Activated T-cell treated with anti-CD3 and anti-CD28 coated beads, Interleukin-2, amount 50 U/mL, for 72 hours (primary cell): ENCODE data around the gene SSH3. TPM values are rescaled to one million over a fixed set of nuclear protein-coding genes. Genes with fewer than 3 reads are reported as not detected.

Source experiments
- ATAC-seq, 2 donors: fragments of 150-1000 bp; cut with Tn5 transposase; replicated peaks in 1 of 2; 2 replicates each; pipeline ENCODE4 v1.10.0; 2021; ENCODE audit warnings: moderate library complexity in 2 of 2, mild to moderate bottlenecking in 1 of 2
- DNase-seq, 2 donors: peaks; one replicate each; pipeline ENCODE4 v3.0.0; 2021 to 2022; ENCODE audit warnings: mixed read lengths in 1 of 2
- H3K27ac Mint-ChIP-seq: one replicate; pipeline ENCODE4 v1.8.0; 2022; ENCODE audit warnings: mild to moderate bottlenecking, moderate library complexity, mixed read lengths
- H3K27me3 Mint-ChIP-seq: one replicate; pipeline ENCODE4 v1.8.0; 2022; ENCODE audit warnings: low read depth, mixed read lengths
- H3K36me3 Mint-ChIP-seq, 2 donors: one replicate each; pipeline ENCODE4 v1.8.0; 2022; ENCODE audit warnings: mixed read lengths in 2 of 2, mild to moderate bottlenecking in 1 of 2; ENCODE audit not compliant: insufficient read depth in 2 of 2
- H3K4me1 Mint-ChIP-seq: one replicate; pipeline ENCODE4 v1.8.0; 2022; ENCODE audit warnings: low read depth, mixed read lengths
- H3K4me3 Mint-ChIP-seq, 2 donors: one replicate each; pipeline ENCODE4 v1.8.0; 2022; ENCODE audit warnings: mild to moderate bottlenecking in 2 of 2, mixed read lengths in 2 of 2, moderate library complexity in 2 of 2
- H3K9me3 Mint-ChIP-seq, 2 donors: one replicate each; pipeline ENCODE4 v1.8.0; 2022; ENCODE audit warnings: mixed read lengths in 2 of 2
- total RNA-seq, 2 donors: library from RNA; stranded (reverse); gene quantifications; one replicate each; pipeline ENCODE4 v1.2.3, GENCODE V29; 2022

SSH3 gene
- total RNA-seq, 2 donors from 2014 or later: 13.3 to 20.3 TPM

GRCh38 chr11:67299471-67300191 is 3.7 kb upstream of the SSH3 start:
- Mint-ChIP-seq H3K4me3 (no peak overlapping the region), H3K36me3 (peaks cover 12 to 35% of the 10 kb centered on the region in 2 donors), H3K4me1 (peaks cover 19% of the 10 kb centered on the region), H3K27ac (no peak overlapping the region), H3K9me3 (peaks cover 5 to 6% of the 10 kb centered on the region in 2 donors), H3K27me3 (no peaks in the 10 kb centered on the region)
- DNase-seq (no peak), ATAC-seq (no peak)

- ATAC-seq: no peak
- H3K27me3 Mint-ChIP-seq: no peaks in the 10 kb centered on the region
- H3K36me3 Mint-ChIP-seq: peaks cover 12 to 29% of the 10 kb centered on the region in 2 donors
- DNase-seq: no peak
- peaks cover 19% of the 10 kb centered on the region for H3K4me1 Mint-ChIP-seq
- H3K9me3 Mint-ChIP-seq: peaks cover 5 to 6% of the 10 kb centered on the region in 2 donors
- H3K4me3 Mint-ChIP-seq: no peak overlapping the region
- no peak overlapping the region for H3K27ac Mint-ChIP-seq
These were observed 3.0 kb upstream of the SSH3 start for GRCh38 chr11:67300256-67300755.

- ATAC-seq: no peak
- Mint-ChIP-seq H3K4me1 (peaks cover 19% of the 10 kb centered on the region), H3K27ac (no peak overlapping the region), H3K36me3 (peaks cover 12 to 23% of the 10 kb centered on the region in 2 donors), H3K27me3 (no peaks in the 10 kb centered on the region), H3K9me3 (peaks cover 5 to 6% of the 10 kb centered on the region in 2 donors), H3K4me3 (no peak overlapping the region)
- no peak for DNase-seq
These were observed 2.5 kb upstream of the SSH3 start for GRCh38 chr11:67300756-67301312.

GRCh38 chr11:67301313-67301921 is 1.9 kb upstream of the SSH3 start:
- no peaks in the 10 kb centered on the region for H3K27me3 Mint-ChIP-seq
- H3K4me1 Mint-ChIP-seq: peaks cover 13% of the 10 kb centered on the region
- peaks cover 3% of the 10 kb centered on the region in 2 donors for H3K9me3 Mint-ChIP-seq
- H3K4me3 Mint-ChIP-seq: no peak overlapping the region
- peaks cover 7 to 18% of the 10 kb centered on the region in 2 donors for H3K36me3 Mint-ChIP-seq
- no peak for ATAC-seq
- H3K27ac Mint-ChIP-seq: no peak overlapping the region
- no peak for DNase-seq

DNA sequence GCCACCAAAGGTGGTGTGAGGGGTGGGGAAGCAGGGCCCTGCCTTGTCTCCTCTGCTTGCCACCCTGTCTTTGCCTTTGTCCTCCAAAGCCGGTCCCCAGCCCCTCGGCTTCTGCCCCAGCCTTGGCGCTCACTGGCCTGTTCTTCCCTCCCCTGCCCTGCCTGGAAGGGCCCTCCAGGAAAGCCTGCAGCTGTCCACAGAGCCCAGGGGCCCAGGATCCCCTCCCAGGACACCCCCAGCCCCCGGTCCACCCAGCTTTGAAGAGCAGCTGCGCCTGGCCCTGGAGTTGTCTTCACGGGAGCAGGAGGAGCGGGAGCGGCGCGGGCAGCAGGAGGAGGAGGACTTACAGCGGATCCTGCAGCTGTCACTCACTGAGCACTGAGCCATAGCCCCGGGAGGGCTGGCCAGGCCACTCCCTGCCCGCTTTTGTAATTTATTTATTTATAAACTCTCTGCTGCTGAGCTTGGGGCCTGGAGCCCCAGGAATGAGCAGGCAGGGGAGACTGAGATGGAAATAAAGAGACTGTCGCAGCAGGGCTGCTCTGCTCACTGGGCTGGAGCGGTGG is 1.3 kb upstream of the SSH3 start:
- no peak for ATAC-seq
- H3K27ac Mint-ChIP-seq: peak overlapping the region; percentile 63
- DNase-seq: no peak

GRCh38 chr11:67302571-67303131 is 679 bp upstream of the SSH3 start:
- ATAC-seq (peak in 1 of 2 donors; percentile 2), DNase-seq (no peak)
- H3K27ac Mint-ChIP-seq: no peak overlapping the region
- H3K27me3 Mint-ChIP-seq: no peaks in the 10 kb centered on the region
- H3K36me3 Mint-ChIP-seq: peaks cover 3 to 7% of the 10 kb centered on the region in 2 donors
- no peaks in the 10 kb centered on the region for H3K9me3 Mint-ChIP-seq
- H3K4me1 Mint-ChIP-seq: peaks cover 3% of the 10 kb centered on the region
- H3K4me3 Mint-ChIP-seq: peak overlapping the region; percentile 64 to 67

More for the DNA sequence above, 1.3 kb upstream of the SSH3 start:
- Mint-ChIP-seq H3K4me3 (peak overlapping the region; percentile 64 to 67), H3K9me3 (no peaks in the 10 kb centered on the region), H3K27me3 (no peaks in the 10 kb centered on the region), H3K4me1 (peaks cover 7% of the 10 kb centered on the region), H3K36me3 (peaks cover 3 to 11% of the 10 kb centered on the region in 2 donors)

DNA sequence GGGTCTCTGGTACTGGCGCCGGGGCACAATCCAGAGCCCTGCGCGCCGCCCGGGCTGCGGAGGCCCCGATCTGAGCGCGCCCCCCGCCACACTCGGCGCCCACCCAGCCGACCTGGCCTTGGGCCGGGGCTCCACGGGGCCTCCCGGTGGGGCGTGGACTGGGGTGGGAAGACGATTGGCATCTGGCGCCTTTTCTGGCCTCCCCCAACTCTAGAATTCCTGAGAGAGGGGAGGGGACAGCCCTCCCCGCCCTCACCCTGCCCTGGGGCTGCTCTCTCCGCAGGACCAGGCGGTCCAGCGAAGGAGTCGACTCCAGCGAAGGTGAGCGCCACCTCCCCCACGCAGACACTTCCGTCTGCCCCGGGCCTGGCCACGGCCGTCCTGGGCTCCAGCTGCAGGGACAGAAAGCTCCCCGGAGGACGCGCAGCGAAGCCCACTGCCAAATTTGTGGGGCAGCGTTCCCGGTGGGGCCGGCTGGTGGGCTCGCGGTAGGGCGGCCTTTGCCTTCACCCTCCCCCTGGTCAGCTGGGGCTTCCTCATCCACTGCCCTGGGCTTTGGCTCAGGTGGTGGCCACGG is 593 bp downstream of the SSH3 start:
- Mint-ChIP-seq H3K27me3 (no peaks in the 10 kb centered on the region), H3K4me3 (peak overlapping the region; percentile 67 to 74), H3K4me1 (no peaks in the 10 kb centered on the region), H3K9me3 (no peaks in the 10 kb centered on the region), H3K36me3 (no peaks in the 10 kb centered on the region), H3K27ac (no peak overlapping the region)
- ATAC-seq (peak; percentile 14 to 39), DNase-seq (peak in 1 of 2 donors; percentile 55)

GRCh38 chr11:67304511-67305113 is 1.3 kb downstream of the SSH3 start:
- no peak overlapping the region for H3K27ac Mint-ChIP-seq
- H3K27me3 Mint-ChIP-seq: no peaks in the 10 kb centered on the region

DNA sequence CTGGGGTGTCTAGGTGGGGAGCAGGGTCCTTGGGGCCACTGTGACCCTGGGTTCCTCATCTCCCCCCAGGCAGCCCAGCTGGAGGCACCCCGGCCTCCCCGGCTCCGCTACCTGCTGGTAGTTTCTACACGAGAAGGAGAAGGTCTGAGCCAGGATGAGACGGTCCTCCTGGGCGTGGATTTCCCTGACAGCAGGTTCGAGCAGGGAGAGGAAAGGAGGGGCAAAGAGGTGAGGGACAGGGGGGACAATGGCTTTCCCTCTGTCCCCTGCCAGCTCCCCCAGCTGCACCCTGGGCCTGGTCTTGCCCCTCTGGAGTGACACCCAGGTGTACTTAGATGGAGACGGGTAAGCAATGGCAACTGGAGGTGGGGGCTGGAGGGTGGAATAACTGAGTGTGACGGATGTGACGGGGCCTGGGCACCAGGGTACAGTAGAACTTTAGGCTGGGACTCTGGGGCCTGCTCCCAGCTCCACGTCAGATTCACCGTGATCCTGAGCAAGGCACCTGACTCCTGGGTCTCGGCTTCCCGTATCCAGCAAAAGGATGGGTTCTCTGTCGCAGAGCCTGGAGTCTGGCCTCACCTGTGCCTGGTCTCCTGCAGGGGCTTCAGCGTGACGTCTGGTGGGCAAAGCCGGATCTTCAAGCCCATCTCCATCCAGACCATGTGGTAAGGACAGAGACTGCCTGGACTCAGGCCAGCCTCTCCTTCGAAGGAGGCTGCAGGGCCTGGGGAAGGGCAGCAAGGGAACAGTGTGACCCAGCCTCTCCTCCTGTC is 3.6 kb downstream of the SSH3 start:
- H3K27me3 Mint-ChIP-seq: no peaks in the 10 kb centered on the region
- H3K36me3 Mint-ChIP-seq: no peaks in the 10 kb centered on the region
- peaks cover 7% of the 10 kb centered on the region for H3K4me1 Mint-ChIP-seq
- no peaks in the 10 kb centered on the region for H3K9me3 Mint-ChIP-seq
- H3K27ac Mint-ChIP-seq: no peak overlapping the region
- ATAC-seq: no peak
- no peak for DNase-seq
- H3K4me3 Mint-ChIP-seq: no peak overlapping the region

More at GRCh38 chr11:67304511-67305113, 1.3 kb downstream of the SSH3 start:
- no peak for ATAC-seq
- Mint-ChIP-seq H3K4me1 (no peaks in the 10 kb centered on the region), H3K9me3 (no peaks in the 10 kb centered on the region), H3K4me3 (peak overlapping the region; percentile 67 to 74), H3K36me3 (no peaks in the 10 kb centered on the region)
- DNase-seq: no peak

DNA sequence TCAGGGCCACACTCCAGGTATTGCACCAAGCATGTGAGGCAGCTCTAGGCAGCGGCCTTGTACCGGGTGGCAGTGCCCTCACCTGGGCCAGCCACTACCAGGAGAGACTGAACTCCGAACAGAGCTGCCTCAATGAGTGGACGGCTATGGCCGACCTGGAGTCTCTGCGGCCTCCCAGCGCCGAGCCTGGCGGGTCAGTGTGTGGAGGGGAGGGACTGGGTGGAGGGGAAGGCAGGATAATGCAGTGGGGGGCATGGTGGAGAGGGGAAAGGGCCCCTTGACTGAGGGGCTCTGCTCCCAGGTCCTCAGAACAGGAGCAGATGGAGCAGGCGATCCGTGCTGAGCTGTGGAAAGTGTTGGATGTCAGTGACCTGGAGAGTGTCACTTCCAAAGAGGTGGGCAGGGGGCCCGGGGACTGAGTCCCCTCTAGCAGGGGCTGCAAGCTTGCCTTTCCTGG is 4.2 kb downstream of the SSH3 start:
- Mint-ChIP-seq H3K4me3 (no peak overlapping the region), H3K9me3 (no peaks in the 10 kb centered on the region), H3K36me3 (no peaks in the 10 kb centered on the region), H3K4me1 (peaks cover 12% of the 10 kb centered on the region), H3K27ac (no peak overlapping the region), H3K27me3 (no peaks in the 10 kb centered on the region)
- ATAC-seq (no peak), DNase-seq (no peak)

DNA sequence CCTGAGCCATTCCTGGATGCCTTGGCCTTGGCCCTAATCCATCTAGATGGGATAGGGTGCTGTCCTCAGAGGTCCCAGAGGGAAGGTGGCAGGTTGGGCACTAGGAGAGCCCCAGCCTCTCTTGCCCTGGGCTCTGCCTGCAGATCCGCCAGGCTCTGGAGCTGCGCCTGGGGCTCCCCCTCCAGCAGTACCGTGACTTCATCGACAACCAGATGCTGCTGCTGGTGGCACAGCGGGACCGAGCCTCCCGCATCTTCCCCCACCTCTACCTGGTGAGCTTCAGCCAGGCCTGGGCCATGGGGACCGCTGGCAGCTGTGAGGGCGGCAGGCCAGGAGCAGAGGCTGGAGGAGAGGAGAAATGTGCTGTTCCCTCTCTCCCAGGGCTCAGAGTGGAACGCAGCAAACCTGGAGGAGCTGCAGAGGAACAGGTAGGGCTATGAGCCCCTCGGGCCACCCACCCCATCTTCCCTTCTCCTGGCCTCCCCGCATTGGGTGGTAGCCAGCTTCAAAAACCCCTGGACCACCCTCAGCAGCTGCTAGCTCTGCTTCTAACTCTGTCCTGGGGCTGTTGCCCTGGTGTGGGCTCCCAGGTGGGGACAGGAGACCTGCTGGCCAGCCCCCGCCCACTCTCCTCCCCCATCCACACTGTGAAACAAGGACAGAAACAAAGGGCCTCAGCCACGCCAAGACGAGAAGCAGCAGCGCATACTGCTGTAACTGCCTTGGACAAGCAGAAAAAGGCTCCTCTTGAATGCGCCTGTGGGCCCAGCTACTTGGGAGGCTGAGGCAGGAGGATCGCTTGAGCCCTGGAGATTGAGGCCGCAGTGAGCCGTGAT is 4.9 kb downstream of the SSH3 start:
- H3K4me3 Mint-ChIP-seq: no peak overlapping the region
- no peaks in the 10 kb centered on the region for H3K36me3 Mint-ChIP-seq
- no peak overlapping the region for H3K27ac Mint-ChIP-seq
- peaks cover 19% of the 10 kb centered on the region for H3K4me1 Mint-ChIP-seq
- DNase-seq (no peak), ATAC-seq (no peak)
- H3K9me3 Mint-ChIP-seq: no peaks in the 10 kb centered on the region
- H3K27me3 Mint-ChIP-seq: no peaks in the 10 kb centered on the region
